Measurements from ENCODE around the gene THOC6. TPM values are rescaled to one million over a fixed set of nuclear protein-coding genes. Genes with fewer than 3 reads are reported as not detected.
A peak's percentile ranks its signal among the peaks of the same experiment; 100 is the strongest.
"Not testable (repeated sequence)": the region's sequence is repeated elsewhere in the genome, so short reads cannot be mapped to it uniquely, and the experiment has no call there.

Gene THOC6
- total RNA-seq, 1 donor from 2014 or later, result 59.1 TPM

DNA sequence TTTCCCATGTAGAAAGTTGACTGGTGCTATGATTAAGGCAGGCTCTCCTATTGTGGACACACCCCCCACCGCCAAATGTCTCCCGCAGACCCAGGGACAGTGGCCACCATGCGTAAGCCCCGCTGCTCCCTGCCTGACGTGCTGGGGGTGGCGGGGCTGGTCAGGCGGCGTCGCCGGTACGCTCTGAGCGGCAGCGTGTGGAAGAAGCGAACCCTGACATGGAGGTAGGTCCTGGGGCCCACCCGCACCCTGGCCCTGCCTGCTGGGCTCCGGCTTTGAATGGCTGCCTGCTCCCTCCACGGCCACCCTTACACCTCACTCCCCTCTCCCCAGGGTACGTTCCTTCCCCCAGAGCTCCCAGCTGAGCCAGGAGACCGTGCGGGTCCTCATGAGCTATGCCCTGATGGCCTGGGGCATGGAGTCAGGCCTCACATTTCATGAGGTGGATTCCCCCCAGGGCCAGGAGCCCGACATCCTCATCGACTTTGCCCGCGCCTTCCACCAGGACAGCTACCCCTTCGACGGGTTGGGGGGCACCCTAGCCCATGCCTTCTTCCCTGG lies 26.2 kb downstream of the THOC6 start:
- no peak overlapping the region for H3K4me3 Mint-ChIP-seq (ENCODE audit: low read depth)
- no peaks in the 10 kb centered on the region for H3K9me3 Mint-ChIP-seq
- H3K27ac Mint-ChIP-seq, result peak overlapping the region; percentile 26
- H3K4me1 Mint-ChIP-seq (ENCODE audit: low read depth), result peaks cover 56% of the 10 kb centered on the region
- H3K36me3 Mint-ChIP-seq (ENCODE audit: low read depth), result peaks cover 31% of the 10 kb centered on the region
- peaks cover 7% of the 10 kb centered on the region for H3K27me3 Mint-ChIP-seq (ENCODE audit: low read depth)
- intact Hi-C loops (cut with micrococcal nuclease), result loop anchor here (5.0 to 10.0 kb wide), 2 partner anchors 117 to 455 kb away; partner anchors contain the start of gene CLUAP1
- no peak for DNase-seq (ENCODE audit: low spot score)

DNA sequence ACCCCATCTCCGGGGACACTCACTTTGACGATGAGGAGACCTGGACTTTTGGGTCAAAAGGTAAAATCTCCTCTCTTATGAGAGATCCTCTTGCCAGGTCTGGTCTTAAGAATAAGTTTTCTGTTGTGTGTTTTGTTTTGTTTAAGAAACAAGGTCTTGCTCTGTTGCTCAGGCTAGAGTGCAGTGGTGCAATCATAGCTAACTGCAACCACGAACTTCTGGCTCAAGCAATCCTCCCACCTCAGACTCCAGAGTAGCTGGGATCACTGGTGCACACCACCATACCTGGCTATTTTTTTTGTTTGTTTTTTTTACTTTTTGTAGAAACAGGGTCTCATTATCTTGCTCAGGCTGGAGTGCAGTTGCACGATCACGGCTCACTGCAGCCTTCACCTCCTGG lies 26.7 kb downstream of the THOC6 start:
- Mint-ChIP-seq H3K9me3 (no peaks in the 10 kb centered on the region), H3K27ac (peak overlapping the region; percentile 26), H3K4me3 (ENCODE audit: low read depth) (no peak overlapping the region), H3K4me1 (ENCODE audit: low read depth) (peaks cover 57% of the 10 kb centered on the region), H3K27me3 (ENCODE audit: low read depth) (peaks cover 3% of the 10 kb centered on the region), H3K36me3 (ENCODE audit: low read depth) (peaks cover 35% of the 10 kb centered on the region)
- DNase-seq (ENCODE audit: low spot score), result no peak
- intact Hi-C loops (cut with micrococcal nuclease), result loop anchor here (10.0 kb wide), 1 partner anchor 454 kb away; the partner anchor contains the start of gene CLUAP1

DNA sequence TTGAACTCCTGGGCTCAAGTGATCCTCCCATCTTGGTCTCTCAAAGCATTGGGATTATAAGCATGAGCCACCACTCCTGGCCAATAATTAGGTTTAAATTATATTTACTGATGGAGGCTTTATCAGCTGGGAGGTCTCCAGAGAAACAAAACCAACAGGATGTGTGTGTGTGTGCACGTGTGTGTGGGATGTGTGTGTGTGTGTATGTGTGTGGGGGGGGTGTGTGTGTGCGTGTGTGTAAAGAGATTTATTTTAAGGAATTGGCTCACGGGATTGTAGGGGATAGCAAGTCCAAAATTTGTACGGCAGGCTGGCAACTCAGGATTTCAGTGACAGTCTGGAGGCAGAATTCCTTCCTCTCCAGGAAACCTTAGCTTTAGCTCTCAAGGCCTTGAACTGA lies 27.2 kb downstream of the THOC6 start:
- Mint-ChIP-seq H3K9me3 (no peaks in the 10 kb centered on the region), H3K36me3 (ENCODE audit: low read depth) (peaks cover 39% of the 10 kb centered on the region), H3K4me3 (ENCODE audit: low read depth) (no peak overlapping the region), H3K27me3 (ENCODE audit: low read depth) (peaks cover 2% of the 10 kb centered on the region), H3K4me1 (ENCODE audit: low read depth) (peaks cover 61% of the 10 kb centered on the region), H3K27ac (no peak overlapping the region)
- intact Hi-C loops (cut with micrococcal nuclease), result loop anchor here (10.0 kb wide), 1 partner anchor 454 kb away; the partner anchor contains the start of gene CLUAP1
- no peak for DNase-seq (ENCODE audit: low spot score)

DNA sequence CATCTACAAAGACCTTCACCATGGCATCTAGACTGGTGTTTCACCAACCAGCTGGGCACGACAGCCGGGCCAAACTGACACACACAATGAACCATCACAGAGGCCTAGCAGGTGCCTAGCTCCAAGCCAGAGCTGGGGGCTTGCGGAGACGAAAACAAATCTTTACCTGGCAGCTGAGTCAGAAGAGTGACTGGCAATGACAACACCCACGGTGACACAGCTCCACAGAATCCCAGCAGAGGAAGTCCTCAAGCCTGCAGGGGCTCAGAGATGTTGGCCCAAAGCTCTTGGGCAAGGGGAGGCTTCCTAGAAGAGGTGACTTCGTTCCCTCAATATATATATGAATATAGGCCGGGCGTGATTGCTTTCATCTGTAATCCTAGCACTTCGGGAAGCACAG lies 27.7 kb downstream of the THOC6 start:
- Mint-ChIP-seq H3K4me3 (ENCODE audit: low read depth) (peak overlapping the region; percentile 17), H3K4me1 (ENCODE audit: low read depth) (peaks cover 64% of the 10 kb centered on the region), H3K27ac (peak overlapping the region; percentile 50), H3K27me3 (ENCODE audit: low read depth) (peaks cover 2% of the 10 kb centered on the region), H3K9me3 (no peaks in the 10 kb centered on the region), H3K36me3 (ENCODE audit: low read depth) (peaks cover 39% of the 10 kb centered on the region)
- no peak for DNase-seq (ENCODE audit: low spot score)
- intact Hi-C loops (cut with micrococcal nuclease), result loop anchor here (10.0 kb wide), 1 partner anchor 453 kb away; the partner anchor contains the start of gene CLUAP1

DNA sequence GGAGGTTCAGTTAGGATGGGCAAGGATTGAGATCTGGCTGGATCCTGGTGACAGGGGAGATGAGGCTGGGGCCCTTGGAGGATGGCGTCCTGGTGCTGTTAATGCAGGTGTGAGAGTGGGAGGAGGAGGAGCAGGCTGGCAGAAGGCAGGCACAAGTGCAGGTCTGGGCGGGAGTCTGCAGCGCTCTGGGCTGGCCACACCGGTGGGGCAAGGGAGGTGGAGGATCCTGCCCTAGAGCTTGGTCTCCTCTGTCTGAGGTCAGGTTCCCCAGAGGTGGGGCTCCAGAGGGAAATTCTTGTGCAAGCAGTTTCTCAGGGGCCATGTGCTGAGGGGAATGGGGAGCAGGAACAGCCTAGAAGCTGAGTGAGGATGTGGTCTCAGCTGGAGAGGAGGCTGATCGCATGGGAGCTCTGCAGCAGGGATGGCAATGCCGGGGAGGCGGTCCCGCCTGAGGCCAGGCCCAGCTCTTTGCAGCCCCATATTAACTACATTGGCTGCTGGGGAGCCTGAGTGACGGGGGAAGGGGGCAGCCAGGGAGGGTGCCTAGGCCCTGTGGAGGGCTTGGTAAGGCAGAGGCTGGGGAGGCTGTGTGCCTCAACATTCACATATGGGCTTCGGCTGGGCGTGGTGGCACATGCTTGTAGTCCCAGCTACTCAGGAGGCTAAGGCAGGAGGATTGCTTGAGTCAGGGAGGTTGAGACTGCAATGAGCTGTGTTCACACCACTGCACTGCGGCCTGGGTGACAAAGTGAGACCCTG lies 28.9 kb downstream of the THOC6 start:
- DNase-seq (ENCODE audit: low spot score); H3K27ac Mint-ChIP-seq; H3K4me3 Mint-ChIP-seq (ENCODE audit: low read depth); H3K9me3 Mint-ChIP-seq; H3K27me3 Mint-ChIP-seq (ENCODE audit: low read depth): not testable (repeated sequence)
- intact Hi-C loops (cut with micrococcal nuclease), result loop anchor here (10.0 kb wide), 1 partner anchor 452 kb away; the partner anchor contains the start of gene CLUAP1
- Mint-ChIP-seq H3K4me1 (ENCODE audit: low read depth) (peaks cover 76% of the 10 kb centered on the region), H3K36me3 (ENCODE audit: low read depth) (peaks cover 50% of the 10 kb centered on the region)

DNA sequence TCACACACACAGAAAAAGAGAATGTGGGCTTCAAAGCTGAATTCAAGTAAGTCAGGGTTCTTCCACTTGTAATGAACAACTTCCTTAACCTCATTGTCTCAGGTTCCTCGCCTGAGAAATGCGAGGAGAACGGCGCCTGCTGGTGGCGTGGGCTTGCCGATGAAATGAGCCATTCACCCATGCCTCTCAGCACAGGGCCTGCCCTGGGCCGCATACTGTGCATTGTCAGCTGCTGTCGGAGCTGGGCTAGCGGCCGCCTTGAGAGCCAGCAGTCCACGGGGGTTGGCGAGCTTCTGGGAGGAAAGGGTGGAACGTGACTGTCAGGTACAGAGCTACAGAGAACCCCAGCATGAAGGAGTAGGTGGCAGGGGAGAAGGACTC lies 29.5 kb downstream of the THOC6 start:
- H3K9me3 Mint-ChIP-seq; H3K27ac Mint-ChIP-seq; H3K4me3 Mint-ChIP-seq (ENCODE audit: low read depth); DNase-seq (ENCODE audit: low spot score); H3K27me3 Mint-ChIP-seq (ENCODE audit: low read depth): not testable (repeated sequence)
- H3K36me3 Mint-ChIP-seq (ENCODE audit: low read depth), result peaks cover 50% of the 10 kb centered on the region
- peaks cover 72% of the 10 kb centered on the region for H3K4me1 Mint-ChIP-seq (ENCODE audit: low read depth)
- intact Hi-C loops (cut with micrococcal nuclease), result loop anchor here (10.0 kb wide), 1 partner anchor 451 kb away; the partner anchor contains the start of gene CLUAP1

DNA sequence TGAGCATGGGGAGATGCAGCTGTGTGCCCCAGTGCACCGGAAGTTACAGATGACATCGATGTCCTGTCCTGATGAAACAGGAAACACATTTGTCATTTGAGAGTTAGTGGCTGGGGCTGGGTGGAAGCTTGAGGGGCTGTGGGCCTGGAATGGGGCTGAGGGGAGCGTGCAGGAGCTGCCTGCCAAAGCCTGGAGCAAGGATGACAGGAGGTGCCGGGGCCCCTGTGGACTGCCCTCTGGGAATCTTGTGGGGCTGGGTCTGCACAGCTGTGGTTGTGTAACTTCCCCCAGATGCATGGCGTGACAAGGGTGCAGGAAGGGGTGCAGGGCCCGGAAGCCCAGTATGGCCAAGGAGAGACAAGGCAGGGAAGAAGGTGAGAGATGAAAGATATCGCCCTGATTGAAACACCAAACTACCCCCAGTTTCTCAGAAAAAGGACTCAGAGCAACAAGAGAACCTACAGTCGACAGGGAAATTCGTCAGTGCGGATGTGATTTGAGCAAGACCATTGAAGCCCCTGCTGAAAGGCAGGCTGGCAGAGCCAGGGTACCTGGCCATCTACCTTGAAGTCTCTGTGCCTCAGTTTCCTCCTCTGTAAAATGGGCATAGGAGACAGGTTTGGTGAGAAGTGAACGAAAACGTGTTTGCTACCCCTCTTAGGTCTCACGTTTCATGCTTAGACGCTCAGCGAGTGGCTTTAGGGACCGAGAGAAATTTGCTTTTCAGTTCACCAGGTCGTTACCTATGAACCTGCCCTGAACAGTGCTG lies 31.3 kb downstream of the THOC6 start:
- Mint-ChIP-seq H3K9me3 (no peaks in the 10 kb centered on the region), H3K4me1 (ENCODE audit: low read depth) (peaks cover 66% of the 10 kb centered on the region), H3K27me3 (ENCODE audit: low read depth) (no peaks in the 10 kb centered on the region), H3K27ac (peak overlapping the region; percentile 68), H3K36me3 (ENCODE audit: low read depth) (peaks cover 55% of the 10 kb centered on the region), H3K4me3 (ENCODE audit: low read depth) (peak overlapping the region; percentile 63)
- peak; percentile 55 for DNase-seq (ENCODE audit: low spot score)
- intact Hi-C loops (cut with micrococcal nuclease), result loop anchor here (5.0 to 10.0 kb wide), 2 partner anchors 97 to 450 kb away; partner anchors contain the start of gene CLUAP1

DNA sequence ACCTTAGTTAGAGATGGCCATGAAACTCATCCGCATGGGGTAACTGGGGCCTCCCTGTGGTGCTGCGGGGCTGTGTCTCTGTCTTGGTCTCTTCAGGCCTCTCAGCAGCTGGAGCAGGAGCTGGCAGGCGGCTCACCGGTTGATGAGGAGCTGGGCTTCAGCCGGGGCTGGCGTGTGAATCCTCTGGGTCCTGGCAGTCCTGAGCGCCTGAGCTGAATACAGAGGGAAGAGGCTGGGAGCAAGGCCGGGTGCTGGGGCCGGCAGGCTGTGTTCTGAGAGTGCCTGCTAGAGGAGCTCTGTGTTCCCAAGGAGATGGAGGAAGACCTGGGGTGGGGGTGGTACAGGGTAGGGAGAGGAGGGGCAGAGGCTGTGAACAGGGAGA lies 31.9 kb downstream of the THOC6 start:
- not testable (repeated sequence) for H3K27me3 Mint-ChIP-seq (ENCODE audit: low read depth); DNase-seq (ENCODE audit: low spot score); H3K9me3 Mint-ChIP-seq
- peaks cover 66% of the 10 kb centered on the region for H3K4me1 Mint-ChIP-seq (ENCODE audit: low read depth)
- H3K27ac Mint-ChIP-seq, result peak overlapping the region; percentile 68
- peaks cover 55% of the 10 kb centered on the region for H3K36me3 Mint-ChIP-seq (ENCODE audit: low read depth)
- H3K4me3 Mint-ChIP-seq (ENCODE audit: low read depth), result peak overlapping the region; percentile 63
- intact Hi-C loops (cut with micrococcal nuclease), result loop anchor here (5.0 to 10.0 kb wide), 2 partner anchors 97 to 449 kb away; partner anchors contain the start of gene CLUAP1

DNA sequence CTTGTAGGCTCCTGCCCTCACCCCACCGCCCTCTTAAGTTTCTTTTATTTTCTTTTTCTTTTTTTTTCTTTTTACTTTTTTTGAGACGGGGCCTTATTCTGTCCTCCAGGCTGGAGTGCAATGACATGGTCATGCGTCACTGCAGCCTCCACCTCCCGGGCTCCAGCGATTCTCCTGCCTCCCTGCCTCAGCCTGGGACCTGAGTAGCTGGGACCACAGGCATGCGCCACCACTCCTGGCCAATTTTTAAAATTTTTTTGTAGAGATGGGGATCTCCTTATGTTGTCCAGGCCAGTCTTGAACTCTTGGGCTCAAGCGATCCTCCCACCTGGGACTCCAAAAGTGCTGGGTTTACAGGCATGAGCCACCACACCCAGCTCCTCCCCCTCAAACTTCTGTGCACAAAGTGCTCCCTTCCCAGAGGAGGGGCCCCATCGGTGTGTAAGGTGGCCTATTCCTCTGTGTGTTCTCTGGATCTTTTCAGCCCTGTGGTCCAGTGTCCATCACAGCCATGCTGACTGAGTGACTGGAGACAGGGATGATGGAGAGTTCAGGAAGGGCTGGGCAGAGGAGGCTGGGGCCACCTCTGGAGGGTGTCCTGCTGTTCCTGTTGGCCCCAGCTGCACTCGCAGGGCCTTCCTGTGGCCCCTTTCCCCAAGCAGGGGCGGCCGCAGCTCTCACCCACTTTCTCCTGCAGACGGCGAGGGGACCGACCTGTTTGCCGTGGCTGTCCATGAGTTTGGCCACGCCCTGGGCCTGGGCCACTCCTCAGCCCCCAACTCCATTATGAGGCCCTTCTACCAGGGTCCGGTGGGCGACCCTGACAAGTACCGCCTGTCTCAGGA lies 32.7 kb downstream of the THOC6 start:
- Mint-ChIP-seq H3K4me3 (ENCODE audit: low read depth) (peak overlapping the region; percentile 71), H3K4me1 (ENCODE audit: low read depth) (peaks cover 58% of the 10 kb centered on the region), H3K36me3 (ENCODE audit: low read depth) (peaks cover 48% of the 10 kb centered on the region), H3K27ac (peak overlapping the region; percentile 87), H3K9me3 (no peaks in the 10 kb centered on the region), H3K27me3 (ENCODE audit: low read depth) (no peaks in the 10 kb centered on the region)
- DNase-seq (ENCODE audit: low spot score), result no peak
- intact Hi-C loops (cut with micrococcal nuclease), result loop anchor here (5.0 to 10.0 kb wide), 2 partner anchors 96 to 448 kb away; partner anchors contain the start of gene CLUAP1

DNA sequence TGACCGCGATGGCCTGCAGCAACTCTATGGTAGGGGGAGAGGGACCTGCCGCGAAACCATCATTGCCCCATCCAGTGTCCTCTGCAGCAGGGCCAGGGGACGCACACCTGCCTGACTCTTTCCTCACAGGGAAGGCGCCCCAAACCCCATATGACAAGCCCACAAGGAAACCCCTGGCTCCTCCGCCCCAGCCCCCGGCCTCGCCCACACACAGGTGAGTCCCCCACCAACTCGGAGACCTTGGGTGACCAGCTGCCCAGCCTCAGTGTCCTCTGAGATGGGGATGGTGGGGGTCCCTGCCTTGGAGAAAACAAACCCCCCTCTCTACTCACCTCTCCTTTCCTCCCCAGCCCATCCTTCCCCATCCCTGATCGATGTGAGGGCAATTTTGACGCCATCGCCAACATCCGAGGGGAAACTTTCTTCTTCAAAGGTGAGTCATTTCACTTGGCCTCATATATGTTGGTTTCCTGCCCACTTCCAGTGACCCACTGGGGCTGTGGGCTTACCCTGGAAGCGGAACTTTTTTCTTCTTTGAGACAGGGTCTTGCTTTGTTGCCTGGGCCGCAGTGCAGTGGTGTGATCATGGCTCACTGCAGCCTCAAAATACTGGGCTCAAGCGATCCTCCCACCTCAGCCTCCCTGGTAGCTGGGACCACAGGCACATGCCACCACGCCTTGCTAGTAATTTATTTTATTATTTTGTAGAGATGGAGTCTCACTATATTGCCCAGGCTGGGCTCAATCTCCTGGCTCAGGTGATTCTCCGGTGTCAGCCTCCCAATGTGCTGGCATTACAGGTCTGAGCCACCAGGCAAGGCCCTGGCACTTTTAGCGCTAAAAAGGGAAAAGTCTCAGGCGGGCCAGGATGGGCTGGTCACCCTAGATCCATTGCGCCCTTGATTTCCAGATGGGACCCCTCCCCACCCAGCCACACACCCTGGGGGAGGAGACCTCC lies 33.6 kb downstream of the THOC6 start:
- peaks cover 42% of the 10 kb centered on the region for H3K36me3 Mint-ChIP-seq (ENCODE audit: low read depth)
- H3K4me1 Mint-ChIP-seq (ENCODE audit: low read depth), result peaks cover 54% of the 10 kb centered on the region
- intact Hi-C loops (cut with micrococcal nuclease), result loop anchor here (2.0 to 10.0 kb wide), 4 partner anchors 17 to 447 kb away; partner anchors contain the start of gene CLUAP1
- peak overlapping the region; percentile 71 for H3K4me3 Mint-ChIP-seq (ENCODE audit: low read depth)
- H3K9me3 Mint-ChIP-seq, result no peaks in the 10 kb centered on the region
- peak overlapping the region; percentile 87 for H3K27ac Mint-ChIP-seq
- no peak for DNase-seq (ENCODE audit: low spot score)
- no peaks in the 10 kb centered on the region for H3K27me3 Mint-ChIP-seq (ENCODE audit: low read depth)
